A673 (cell line): ENCODE results near the gene RANBP3. TPM values are rescaled to one million over a fixed set of nuclear protein-coding genes. Genes with fewer than 3 reads are reported as not detected.

Experiments
- BruUV-seq: library from RNA; stranded (reverse); fragments of 400-500 nt; replicated peaks from 2 replicates; lab custom pipeline; 2021; lab: Mats Ljungman, UMichigan
- CTCF ChIA-PET: fragments of 300-600 bp; sonication (Branson Sonifier 250); formaldehyde crosslinking; loops from one replicate; lab custom pipeline; 2022; ENCODE audit warnings: antibody characterized with exemption; lab: Charles Lee
- POLR2A ChIA-PET: fragments of 300-600 bp; sonication (Branson Sonifier 250); formaldehyde crosslinking; loops from one replicate; lab custom pipeline; 2022; ENCODE audit warnings: antibody characterized with exemption; ENCODE audit not compliant: low non-redundant PET; lab: Charles Lee
- DNase-seq: peaks from one replicate; pipeline ENCODE4 v3.0.0-alpha.2; 2015; ENCODE audit warnings: low spot score
- H3K27ac ChIP-seq: fragments of 200-600 bp; sonication (generic); 2 replicates; pipeline ENCODE4 v1.5.1; 2016; ENCODE audit warnings: mixed run types, low read depth, mild to moderate bottlenecking, mixed read lengths, antibody characterized with exemption, low read length; ENCODE audit not compliant: poor library complexity, severe bottlenecking
- H3K27me3 ChIP-seq: fragments of 200-600 bp; sonication (generic); replicated peaks from 2 replicates; pipeline ENCODE4 v1.6.1; 2017; ENCODE audit warnings: mixed run types, low read depth, mild to moderate bottlenecking, mixed read lengths, antibody characterized with exemption, low read length; ENCODE audit not compliant: insufficient read depth, poor library complexity
- H3K36me3 ChIP-seq: fragments of 200-600 bp; sonication (generic); 2 replicates; pipeline ENCODE4 v1.6.1; 2016; ENCODE audit warnings: mixed run types, mild to moderate bottlenecking, mixed read lengths, antibody characterized with exemption, low read length; ENCODE audit not compliant: insufficient read depth, poor library complexity, severe bottlenecking
- H3K4me1 ChIP-seq: fragments of 200-600 bp; sonication (generic); 2 replicates; pipeline ENCODE4 v1.6.1; 2017; ENCODE audit warnings: mixed run types, mild to moderate bottlenecking, mixed read lengths, antibody characterized with exemption, low read length; ENCODE audit not compliant: insufficient read depth, poor library complexity, severe bottlenecking
- H3K4me3 ChIP-seq: fragments of 200-600 bp; sonication (generic); 2 replicates; pipeline ENCODE4 v1.5.1; 2016; ENCODE audit warnings: low read depth, mixed run types, mild to moderate bottlenecking, mixed read lengths, low read length; ENCODE audit not compliant: poor library complexity, severe bottlenecking
- H3K9me3 ChIP-seq: fragments of 200-600 bp; sonication (generic); 2 replicates; pipeline ENCODE4 v1.6.1; 2016; ENCODE audit warnings: mixed run types, low read depth, mild to moderate bottlenecking, mixed read lengths, antibody characterized with exemption, low read length; ENCODE audit not compliant: poor library complexity, severe bottlenecking
- CTCF ChIP-seq: fragments of 300-800, 200-600 bp; sonication (generic); conservative IDR thresholded peaks from 2 replicates; pipeline ENCODE4 v1.5.1; 2017; ENCODE audit warnings: low read depth, mild to moderate bottlenecking, antibody characterized with exemption, low read length, moderate library complexity, mixed read lengths
- EZH2 ChIP-seq: fragments of 200-600 bp; sonication (generic); IDR thresholded peaks from 2 replicates; pipeline ENCODE4 v1.6.1; 2017; ENCODE audit warnings: borderline replicate concordance, low read depth, mild to moderate bottlenecking, mixed read lengths, antibody characterized with exemption, low read length; ENCODE audit not compliant: poor library complexity, severe bottlenecking
- intact Hi-C: fragments of 100-400 bp; cut with micrococcal nuclease; formaldehyde crosslinking; loops from one replicate; pipeline ENCODE4 v1.10.0; 2022; ENCODE audit not compliant: unreplicated experiment
- total RNA-seq: library from RNA; stranded (reverse); gene quantifications from 2 replicates; pipeline ENCODE4 v1.2.3, GENCODE V29; 2021

The RANBP3 gene
- total RNA-seq, 1 experiment from 2014 or later: 130 TPM

DNA sequence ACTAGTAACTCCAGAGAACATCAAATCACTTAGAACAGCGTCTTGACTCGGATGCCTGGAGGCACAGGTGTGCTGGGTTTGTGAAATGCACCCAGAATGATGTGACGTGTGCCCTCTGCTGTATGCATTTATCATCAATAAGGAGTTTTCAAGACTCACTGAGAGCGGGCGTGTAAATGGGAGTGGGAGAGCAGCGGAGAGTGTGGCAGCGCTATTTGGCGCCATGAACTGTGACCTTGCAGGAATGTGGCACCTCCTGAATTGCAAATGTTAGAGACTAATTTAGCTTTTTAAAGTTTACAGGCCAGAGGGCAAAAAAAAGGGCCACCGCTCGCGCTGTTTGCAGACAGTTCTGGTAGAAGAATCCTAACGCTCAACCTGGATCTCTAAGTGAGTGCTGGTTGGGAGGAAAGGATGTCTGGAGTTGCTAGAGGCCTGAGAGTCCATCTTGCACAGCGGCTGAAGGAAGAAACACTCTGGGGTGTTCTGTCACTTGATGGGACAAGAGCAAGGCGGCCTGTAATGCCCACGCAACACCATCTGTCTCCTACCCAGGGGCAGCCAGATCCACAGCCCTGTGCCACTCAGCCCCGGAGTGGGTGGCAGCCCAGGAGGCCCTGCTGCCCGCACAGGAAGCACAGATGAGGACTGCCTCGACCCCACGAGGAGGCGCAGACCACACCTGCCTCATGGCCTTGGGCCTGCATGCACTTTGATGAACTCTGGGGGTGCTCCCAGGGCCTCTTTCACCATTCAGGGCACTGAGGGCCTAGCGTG lies 19.7 kb downstream of the RANBP3 start:
- Histone ChIP-seq H3K27ac (peak overlapping the region; percentile 8), H3K9me3 (no peaks in the 10 kb centered on the region), H3K4me1 (peaks cover 51% of the 10 kb centered on the region), H3K27me3 (no peaks in the 10 kb centered on the region), H3K4me3 (no peak overlapping the region), H3K36me3 (no peaks in the 10 kb centered on the region)
- intact Hi-C loops: no loop called here
- no TSS peak for BruUV-seq
- no peak for TF ChIP-seq CTCF
- TF ChIP-seq EZH2: no peak
- ChIA-PET POLR2A (no interaction called here), CTCF (no interaction called here)
- no peak for DNase-seq

- no peaks in the 10 kb centered on the region for H3K27me3 ChIP-seq
- ChIA-PET CTCF (no interaction called here), POLR2A (interaction anchor here (0.6 kb wide), 1 partner anchor 907 kb away, joined by 4 read pairs; no protein-coding TSS in a partner anchor)
- no peak overlapping the region for H3K27ac ChIP-seq
- BruUV-seq: no TSS peak
- H3K4me1 ChIP-seq: peaks cover 53% of the 10 kb centered on the region
- DNase-seq: no peak
- intact Hi-C loops: no loop called here
- H3K36me3 ChIP-seq: no peaks in the 10 kb centered on the region
- TF ChIP-seq CTCF (no peak), EZH2 (no peak)
- no peaks in the 10 kb centered on the region for H3K9me3 ChIP-seq
- no peak overlapping the region for H3K4me3 ChIP-seq
Observed at GRCh38 chr19:5957170-5957569, 20.8 kb downstream of the RANBP3 start.

DNA sequence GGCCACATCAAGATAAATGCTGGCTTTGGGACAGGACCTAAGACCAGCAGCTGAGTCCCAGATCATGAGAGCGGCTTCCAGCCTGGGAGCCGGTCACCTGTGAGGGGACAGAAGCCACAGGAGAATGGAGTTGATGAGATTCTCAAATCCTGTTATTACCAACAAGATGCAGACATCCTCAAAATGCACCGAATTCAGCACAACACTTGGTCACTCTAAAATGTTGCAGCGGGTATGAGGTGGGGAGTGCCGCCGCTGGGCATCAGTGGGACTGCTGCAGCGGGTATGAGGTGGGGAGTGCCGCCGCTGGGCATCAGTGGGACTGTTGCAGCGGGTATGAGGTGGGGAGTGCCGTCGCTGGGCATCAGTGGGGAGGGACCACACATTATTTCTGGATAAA lies 21.2 kb downstream of the RANBP3 start:
- H3K9me3 ChIP-seq: no peaks in the 10 kb centered on the region
- peaks cover 55% of the 10 kb centered on the region for H3K4me1 ChIP-seq
- H3K36me3 ChIP-seq: no peaks in the 10 kb centered on the region
- BruUV-seq: no TSS peak
- intact Hi-C loops: no loop called here
- H3K27me3 ChIP-seq: no peaks in the 10 kb centered on the region
- H3K27ac ChIP-seq: no peak overlapping the region
- DNase-seq: no peak
- CTCF ChIA-PET: no interaction called here
- H3K4me3 ChIP-seq: no peak overlapping the region
- TF ChIP-seq CTCF: no peak
- TF ChIP-seq EZH2: no peak
- POLR2A ChIA-PET: no interaction called here
